H1 (cell line): ENCODE measurements around the gene LCE3B. TPM values are rescaled to one million over a fixed set of nuclear protein-coding genes. Genes with fewer than 3 reads are reported as not detected.

Experiments
- CTCF ChIA-PET: fragments of 300-600 bp; sonication (Branson Sonifier 250); formaldehyde crosslinking; loops from one replicate; lab custom pipeline; 2021; ENCODE audit not compliant: partially characterized antibody; lab: Charles Lee
- POLR2A ChIA-PET: fragments of 300-600 bp; sonication (Branson Sonifier 250); formaldehyde crosslinking; loops from one replicate; lab custom pipeline; 2021; ENCODE audit warnings: inconsistent platforms; ENCODE audit not compliant: partially characterized antibody; lab: Charles Lee
- DNase-seq, 2 experiments: peaks; one replicate each; pipeline versions ENCODE4 v3.0.0 to v3.0.0-alpha.2; 2010 to 2022; ENCODE audit warnings: low spot score in 2 of 2, low read depth in 1 of 2, mixed read lengths in 1 of 2
- FAIRE-seq: peaks from 2 replicates; lab custom pipeline; 2011; peaks lifted over from hg19 to GRCh38; lab: Jason Lieb, UNC
- H2AFZ ChIP-seq: 2 replicates; pipeline ENCODE4 v1.8.1; 2012; ENCODE audit warnings: low read length, inconsistent platforms
- H2AK5ac ChIP-seq: 2 replicates; pipeline ENCODE4 v1.6.1; 2013; ENCODE audit warnings: low read depth, low read length
- H2BK120ac ChIP-seq: replicated peaks from 2 replicates; pipeline ENCODE3; 2013; ENCODE audit warnings: low read depth, low read length, inconsistent platforms
- H2BK12ac ChIP-seq: 2 replicates; pipeline ENCODE4 v1.6.1; 2013; ENCODE audit warnings: low read depth, low read length
- H2BK15ac ChIP-seq: 2 replicates; pipeline ENCODE4 v1.6.1; 2013; ENCODE audit warnings: low read length
- H2BK20ac ChIP-seq: 2 replicates; pipeline ENCODE4 v1.6.1; 2013; ENCODE audit warnings: low read length
- H2BK5ac ChIP-seq: 2 replicates; pipeline ENCODE4 v1.6.1; 2013; ENCODE audit warnings: low read depth, low read length
- H3K14ac ChIP-seq: 2 replicates; pipeline ENCODE4 v1.6.1; 2013; ENCODE audit warnings: inconsistent platforms; ENCODE audit not compliant: insufficient read length
- H3K18ac ChIP-seq: 2 replicates; pipeline ENCODE4 v1.6.1; 2013; ENCODE audit warnings: low read length; ENCODE audit errors: extremely low read depth
- H3K23ac ChIP-seq: 2 replicates; pipeline ENCODE4 v1.6.1; 2013; ENCODE audit warnings: inconsistent platforms; ENCODE audit not compliant: insufficient read length
- H3K23me2 ChIP-seq: 2 replicates; pipeline ENCODE4 v1.6.1; 2013; ENCODE audit warnings: low read depth, low read length
- H3K27ac ChIP-seq: 2 replicates; pipeline ENCODE4 v1.6.1; 2011; ENCODE audit warnings: low read depth, low read length, inconsistent platforms
- H3K27me3 ChIP-seq, 4 experiments: replicated peaks in 1 of 4; 1 replicate in 1 of 4; 2 replicates in 3 of 4; pipeline versions ENCODE4 v1.6.1 to v1.8.1; 2011 to 2013; ENCODE audit warnings: low read length in 3 of 4, mild to moderate bottlenecking in 3 of 4, inconsistent platforms in 2 of 4, mixed read lengths in 2 of 4, moderate library complexity in 1 of 4; ENCODE audit not compliant: control insufficient read depth in 3 of 4, insufficient read depth in 3 of 4; ENCODE audit errors: extremely low read depth in 1 of 4
- H3K36me3 ChIP-seq, 4 experiments: 2 replicates each; pipeline versions ENCODE4 v1.6.1 to v1.8.1; 2011 to 2013; ENCODE audit warnings: mild to moderate bottlenecking in 4 of 4, low read length in 3 of 4, moderate library complexity in 2 of 4, control low read depth in 1 of 4, inconsistent platforms in 1 of 4; ENCODE audit not compliant: insufficient read depth in 4 of 4, control insufficient read depth in 2 of 4
- H3K4ac ChIP-seq: replicated peaks from 2 replicates; pipeline ENCODE3; 2013; ENCODE audit warnings: low read length, low read depth, mixed read lengths, inconsistent platforms; ENCODE audit not compliant: insufficient read length
- H3K4me1 ChIP-seq, 4 experiments: replicated peaks in 1 of 4; 1 replicate in 1 of 4; 2 replicates in 3 of 4; pipeline versions ENCODE4 v1.6.1 to v1.8.1; 2011 to 2013; ENCODE audit warnings: low read length in 3 of 4, inconsistent platforms in 2 of 4, mixed read lengths in 1 of 4; ENCODE audit not compliant: insufficient read depth in 4 of 4, control insufficient read depth in 3 of 4
- H3K4me2 ChIP-seq, 2 experiments: 2 replicates each; pipeline versions ENCODE4 v1.6.1 to v1.8.1; 2011 to 2013; ENCODE audit warnings: low read depth in 2 of 2, low read length in 2 of 2, control low read depth in 1 of 2, inconsistent platforms in 1 of 2, mild to moderate bottlenecking in 1 of 2; ENCODE audit not compliant: insufficient read depth in 1 of 2
- H3K4me3 ChIP-seq, 4 experiments: fragments of 200-600, 300-600 bp in 1 of 4; sonication (generic), shearing (Covaris generic), sonication (Bioruptor Twin) in 1 of 4; 2 replicates each; pipeline versions ENCODE4 v1.5.1 to v1.8.1; 2011 to 2016; ENCODE audit warnings: low read length in 4 of 4, low read depth in 3 of 4, control low read depth in 2 of 4, inconsistent platforms in 2 of 4, mild to moderate bottlenecking in 2 of 4, mixed read lengths in 1 of 4, moderate library complexity in 1 of 4; ENCODE audit not compliant: insufficient read depth in 2 of 4; ENCODE audit errors: extremely low read depth in 1 of 4
- H3K56ac ChIP-seq: replicated peaks from 2 replicates; pipeline ENCODE3; 2013; ENCODE audit warnings: low read depth, mild to moderate bottlenecking, mixed read lengths, low read length, inconsistent platforms; ENCODE audit not compliant: insufficient read length
- H3K79me1 ChIP-seq: 2 replicates; pipeline ENCODE4 v1.6.1; 2013; ENCODE audit warnings: low read depth, low read length, control low read depth
- H3K79me2 ChIP-seq, 2 experiments: 2 replicates each; pipeline versions ENCODE4 v1.6.1 to v1.8.1; 2012 to 2013; ENCODE audit warnings: low read length in 2 of 2, mild to moderate bottlenecking in 2 of 2, inconsistent platforms in 1 of 2; ENCODE audit not compliant: insufficient read depth in 2 of 2, control insufficient read depth in 1 of 2
- H3K9ac ChIP-seq, 4 experiments: replicated peaks in 1 of 4; 1 replicate in 1 of 4; 2 replicates in 3 of 4; pipeline versions ENCODE4 v1.6.1 to v1.8.1; 2011 to 2013; ENCODE audit warnings: low read depth in 3 of 4, low read length in 3 of 4, control low read depth in 2 of 4, mild to moderate bottlenecking in 2 of 4, moderate library complexity in 2 of 4, inconsistent platforms in 1 of 4; ENCODE audit errors: extremely low read depth in 1 of 4
- H3K9me3 ChIP-seq, 2 experiments: 2 replicates each; pipeline versions ENCODE4 v1.6.1 to v1.8.1; 2012 to 2013; ENCODE audit warnings: mild to moderate bottlenecking in 2 of 2, moderate library complexity in 2 of 2, control low read depth in 1 of 2, inconsistent platforms in 1 of 2, low read depth in 1 of 2, low read length in 1 of 2, mixed read lengths in 1 of 2; ENCODE audit not compliant: insufficient read depth in 2 of 2
- H4K20me1 ChIP-seq, 2 experiments: replicated peaks in 1 of 2; 2 replicates each; pipeline versions ENCODE3 to v1.8.1; 2011 to 2013; ENCODE audit warnings: inconsistent platforms in 2 of 2, low read length in 2 of 2, mild to moderate bottlenecking in 1 of 2; ENCODE audit not compliant: insufficient read depth in 2 of 2, control insufficient read depth in 1 of 2
- H4K5ac ChIP-seq: 2 replicates; pipeline ENCODE4 v1.6.1; 2013; ENCODE audit warnings: low read length, low read depth, mixed read lengths, inconsistent platforms; ENCODE audit not compliant: insufficient read length
- H4K8ac ChIP-seq: 2 replicates; pipeline ENCODE4 v1.8.0; 2013; ENCODE audit warnings: mild to moderate bottlenecking, moderate library complexity, low read length, inconsistent platforms; ENCODE audit not compliant: insufficient read depth; ENCODE audit errors: extremely low read depth
- H4K91ac ChIP-seq: replicated peaks from 2 replicates; pipeline ENCODE3; 2013; ENCODE audit warnings: low read length, mixed read lengths, inconsistent platforms; ENCODE audit not compliant: insufficient read length
- ATF3 ChIP-seq: IDR thresholded peaks from 2 replicates; pipeline ENCODE4 v1.6.1; 2011; ENCODE audit warnings: low read depth, mild to moderate bottlenecking, low read length; ENCODE audit not compliant: insufficient read depth
- CBX5 ChIP-seq: fragments of 300-800, 300-1000 bp; sonication (generic); IDR thresholded peaks from 2 replicates; pipeline ENCODE4 v1.7.1; 2016; ENCODE audit warnings: antibody characterized with exemption, low read length, low read depth
- CEBPB ChIP-seq: IDR thresholded peaks from 2 replicates; pipeline ENCODE4 v1.6.1; 2012; ENCODE audit warnings: low read depth, low read length
- HDAC6 ChIP-seq: IDR thresholded peaks from one replicate; pipeline ENCODE4 v1.7.1; 2012; ENCODE audit warnings: low read depth, mild to moderate bottlenecking, inconsistent platforms, low read length, moderate library complexity
- RNF2 ChIP-seq: fragments of 200-900, 300-1000 bp; sonication (generic); IDR thresholded peaks from 2 replicates; pipeline ENCODE4 v1.7.1; 2016; ENCODE audit warnings: borderline replicate concordance, low read depth, mild to moderate bottlenecking, antibody characterized with exemption, low read length; ENCODE audit not compliant: poor library complexity, severe bottlenecking; ENCODE audit errors: missing control alignments
- SP1 ChIP-seq: IDR thresholded peaks from 2 replicates; pipeline ENCODE4 v1.6.1; 2011; ENCODE audit warnings: low read depth, low read length
- SP2 ChIP-seq: IDR thresholded peaks from 2 replicates; pipeline ENCODE4 v1.6.1; 2012; ENCODE audit warnings: mild to moderate bottlenecking, low read length, inconsistent platforms
- WGBS, 2 experiments: shearing (Covaris generic) in 1 of 2; methylation state at CpG; one replicate each; pipeline versions ENCODE4 v1.1.6 to v1.1.7; 2013 to 2015; ENCODE audit warnings: low lambda C conversion rate in 2 of 2, mixed read lengths in 2 of 2, inconsistent platforms in 1 of 2, low coverage in 1 of 2, missing lambda C conversion rate in 1 of 2; ENCODE audit not compliant: insufficient replicate concordance in 2 of 2, insufficient coverage in 1 of 2, insufficient read length in 1 of 2; ENCODE audit errors: extremely low coverage in 1 of 2, missing lambda C conversion rate in 1 of 2; 5-methylcytosine and 5-hydroxymethylcytosine counted together
- long read RNA-seq, 2 experiments: library from RNA in 1 of 2; library from capped mRNA in 1 of 2; stranded (forward); transcript quantifications; one replicate each; pipeline ENCODE4 v2.0.0, GENCODE V29; 2021; ENCODE audit warnings: inconsistent platforms in 1 of 2
- polyA minus RNA-seq, 3 experiments: library from RNA; depleted of rRNA, polyadenylated mRNA; stranded (reverse); fragments of >200 nt; gene quantifications; 1 replicate in 2 of 3; 2 replicates in 1 of 3; pipeline ENCODE4 v1.2.3, GENCODE V29; 2011
- polyA plus RNA-seq, 7 experiments: library from polyadenylated mRNA; depleted of rRNA in 3 of 7; stranded (reverse) in 5 of 7; unstranded in 2 of 7; fragments of >200 nt in 5 of 7; fragments of 200-250 nt in 2 of 7; gene quantifications; 1 replicate in 5 of 7; 2 replicates in 1 of 7; 4 replicates in 1 of 7; pipeline versions ENCODE4 v1.2.1 to v1.2.3, GENCODE V29; 2011 to 2013; ENCODE audit warnings: missing spikeins in 2 of 7, mixed read lengths in 2 of 7
- total RNA-seq: library from RNA; stranded (reverse); fragmentation: NEBNext Ultra II Directional; extraction: Animal tissue kit (Norgen Biotek cat#: 25700); gene quantifications from 2 replicates; pipeline ENCODE4 v1.2.1, GENCODE V29; 2021
- TF ChIP-seq, protein P1 (sequence below): IDR thresholded peaks from 2 replicates; pipeline ENCODE4 v1.6.1; 2012; ENCODE audit warnings: inconsistent platforms

Gene LCE3B
- not detected in 2 replicates for total RNA-seq
- polyA plus RNA-seq (2011; rRNA removed): not detected in 2 replicates
- polyA plus RNA-seq (2011; cell fraction: cytosol; rRNA removed): not detected
- not detected for polyA plus RNA-seq (2011; cell fraction: nucleus; rRNA removed)
- polyA plus RNA-seq (2012, experiment 1 of 2): not detected in 4 replicates
- not detected for polyA plus RNA-seq (2012, experiment 2 of 2)
- polyA plus RNA-seq (2013, experiment 1 of 2): not detected
- polyA plus RNA-seq (2013, experiment 2 of 2): not detected
- not detected in 2 replicates for polyA minus RNA-seq (2011; rRNA and poly(A)+ RNA removed)
- polyA minus RNA-seq (2011; cell fraction: cytosol; rRNA and poly(A)+ RNA removed): not detected
- not detected for polyA minus RNA-seq (2011; cell fraction: nucleus; rRNA and poly(A)+ RNA removed)
- long read RNA-seq, experiment 1: 0 reads
- long read RNA-seq, experiment 2: 0 reads

DNA sequence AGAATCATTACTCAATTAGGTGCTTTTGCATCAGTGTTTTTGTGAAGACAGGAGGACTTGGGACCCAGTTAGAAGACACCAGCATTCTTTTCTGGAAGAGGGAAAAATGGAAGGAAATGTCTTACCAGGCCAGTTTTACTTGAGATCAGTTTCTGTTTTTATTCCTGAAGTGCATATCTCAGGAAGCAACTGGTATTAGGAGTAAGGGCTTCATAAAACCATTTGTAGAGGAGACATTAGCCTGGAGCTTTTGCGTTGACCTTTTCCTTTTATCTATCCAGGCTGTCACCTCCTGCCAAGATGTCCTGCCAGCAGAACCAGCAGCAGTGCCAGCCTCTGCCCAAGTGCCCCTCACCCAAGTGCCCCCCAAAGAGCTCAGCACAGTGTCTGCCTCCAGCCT lies at the start of gene LCE3B:
Gene LCE3B, plus strand, starts transcription at position 301 of the 400 bp plus-strand sequence. Its CDS starts 0 bp downstream, at position 301.
- Histone ChIP-seq H3K4ac (no peak within 1 kb of the TSS), H2BK12ac (no peak within 1 kb of the TSS), H3K4me2 (no peak within 1 kb of the TSS), H4K8ac (no peak within 1 kb of the TSS), H2AK5ac (no peak within 1 kb of the TSS), H3K4me3 (no peak within 1 kb of the TSS), H3K27ac (no peak within 1 kb of the TSS), H2BK5ac (no peak within 1 kb of the TSS), H3K18ac (no peak within 1 kb of the TSS), H4K5ac (no peak within 1 kb of the TSS), H2AFZ (no peak within 1 kb of the TSS), H3K9me3 (peaks cover 7 to 12% of the 10 kb centered on the region in 2 experiments; a peak in 2 of 4 replicates), H3K4me1 (no peaks in the 10 kb centered on the region), H3K56ac (no peak within 1 kb of the TSS), H2BK15ac (no peak within 1 kb of the TSS), H3K79me2 (no peaks in the 10 kb centered on the region), H3K14ac (no peak within 1 kb of the TSS), H3K27me3 (no peaks in the 10 kb centered on the region), H3K36me3 (no peaks in the 10 kb centered on the region), H4K20me1 (no peaks in the 10 kb centered on the region), H4K91ac (no peak within 1 kb of the TSS), H3K23me2 (no peaks in the 10 kb centered on the region), H3K79me1 (no peaks in the 10 kb centered on the region), H2BK20ac (no peak within 1 kb of the TSS), H3K9ac (no peak within 1 kb of the TSS), H2BK120ac (no peak within 1 kb of the TSS), H3K23ac (no peak within 1 kb of the TSS)
- DNase-seq: no peak
- POLR2A ChIA-PET: no interaction called here
- CTCF ChIA-PET: no interaction called here
- TF ChIP-seq SP1 (no peak), CBX5 (no peak), RNF2 (no peak), HDAC6 (no peak), ATF3 (no peak), SP2 (no peak), CEBPB (no peak)
- TF ChIP-seq, protein P1, sequence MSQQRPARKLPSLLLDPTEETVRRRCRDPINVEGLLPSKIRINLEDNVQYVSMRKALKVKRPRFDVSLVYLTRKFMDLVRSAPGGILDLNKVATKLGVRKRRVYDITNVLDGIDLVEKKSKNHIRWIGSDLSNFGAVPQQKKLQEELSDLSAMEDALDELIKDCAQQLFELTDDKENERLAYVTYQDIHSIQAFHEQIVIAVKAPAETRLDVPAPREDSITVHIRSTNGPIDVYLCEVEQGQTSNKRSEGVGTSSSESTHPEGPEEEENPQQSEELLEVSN: no peak
- WGBS, 2 experiments: no CpG with 5 or more reads among the region's 1 CpG
- no peak for FAIRE-seq
